ENCODE data around the gene TIAM2.

- TF ChIP-seq EP300 (IDR thresholded peaks at IDR 0.05) (no peak), POLR2A (IDR thresholded peaks at IDR 0.05) (no peak), POLR2AphosphoS5 (IDR thresholded peaks at IDR 0.05) (no peak)
- TF ChIP-seq, protein P1, sequence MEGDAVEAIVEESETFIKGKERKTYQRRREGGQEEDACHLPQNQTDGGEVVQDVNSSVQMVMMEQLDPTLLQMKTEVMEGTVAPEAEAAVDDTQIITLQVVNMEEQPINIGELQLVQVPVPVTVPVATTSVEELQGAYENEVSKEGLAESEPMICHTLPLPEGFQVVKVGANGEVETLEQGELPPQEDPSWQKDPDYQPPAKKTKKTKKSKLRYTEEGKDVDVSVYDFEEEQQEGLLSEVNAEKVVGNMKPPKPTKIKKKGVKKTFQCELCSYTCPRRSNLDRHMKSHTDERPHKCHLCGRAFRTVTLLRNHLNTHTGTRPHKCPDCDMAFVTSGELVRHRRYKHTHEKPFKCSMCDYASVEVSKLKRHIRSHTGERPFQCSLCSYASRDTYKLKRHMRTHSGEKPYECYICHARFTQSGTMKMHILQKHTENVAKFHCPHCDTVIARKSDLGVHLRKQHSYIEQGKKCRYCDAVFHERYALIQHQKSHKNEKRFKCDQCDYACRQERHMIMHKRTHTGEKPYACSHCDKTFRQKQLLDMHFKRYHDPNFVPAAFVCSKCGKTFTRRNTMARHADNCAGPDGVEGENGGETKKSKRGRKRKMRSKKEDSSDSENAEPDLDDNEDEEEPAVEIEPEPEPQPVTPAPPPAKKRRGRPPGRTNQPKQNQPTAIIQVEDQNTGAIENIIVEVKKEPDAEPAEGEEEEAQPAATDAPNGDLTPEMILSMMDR (IDR thresholded peaks at IDR 0.05), result no peak
Observed at GRCh38 chr6:155234167-155234566, 239.1 kb downstream of the TIAM2 start.
